ENCODE data around the gene GLT6D1. TPM values are rescaled to one million over a fixed set of nuclear protein-coding genes. Genes with fewer than 3 reads are reported as not detected.
A peak's percentile ranks its signal among the peaks of the same experiment; 100 is the strongest.

The GLT6D1 gene
- total RNA-seq, 1 experiment from 2014 or later, result not detected

- no peaks in the 10 kb centered on the region for H3K27me3 ChIP-seq (ENCODE audit: control insufficient read depth, insufficient read depth, low read length)
- no peaks in the 10 kb centered on the region for H3K9me3 ChIP-seq (ENCODE audit: control insufficient read depth, insufficient read depth, low read depth, low read length)
- no peaks in the 10 kb centered on the region for H3K36me3 ChIP-seq (ENCODE audit: control insufficient read depth, insufficient read depth, low read length)
- H3K4me1 ChIP-seq (ENCODE audit: control insufficient read depth, insufficient read depth, low read length), result no peaks in the 10 kb centered on the region
- ChIA-PET POLR2A (no interaction called here), CTCF (no interaction called here)
- peak; percentile 30; the same call in 1 of the 2 replicates for ATAC-seq
- no peak overlapping the region for H3K4me3 ChIP-seq (ENCODE audit: low read depth in 2 of 2, low read length in 2 of 2)
- H3K27ac ChIP-seq (ENCODE audit: low read length), result no peak overlapping the region
- in situ Hi-C loops (cut with HindIII; ENCODE audit: low pct_unique_long_range_greater_than_20kb, low sequenced_read_pairs), result no loop called here
- DNase-seq (ENCODE audit: low read depth, low spot score), result no peak
- no TSS peak for BruUV-seq (replicated peaks)
- TF ChIP-seq, protein P1, sequence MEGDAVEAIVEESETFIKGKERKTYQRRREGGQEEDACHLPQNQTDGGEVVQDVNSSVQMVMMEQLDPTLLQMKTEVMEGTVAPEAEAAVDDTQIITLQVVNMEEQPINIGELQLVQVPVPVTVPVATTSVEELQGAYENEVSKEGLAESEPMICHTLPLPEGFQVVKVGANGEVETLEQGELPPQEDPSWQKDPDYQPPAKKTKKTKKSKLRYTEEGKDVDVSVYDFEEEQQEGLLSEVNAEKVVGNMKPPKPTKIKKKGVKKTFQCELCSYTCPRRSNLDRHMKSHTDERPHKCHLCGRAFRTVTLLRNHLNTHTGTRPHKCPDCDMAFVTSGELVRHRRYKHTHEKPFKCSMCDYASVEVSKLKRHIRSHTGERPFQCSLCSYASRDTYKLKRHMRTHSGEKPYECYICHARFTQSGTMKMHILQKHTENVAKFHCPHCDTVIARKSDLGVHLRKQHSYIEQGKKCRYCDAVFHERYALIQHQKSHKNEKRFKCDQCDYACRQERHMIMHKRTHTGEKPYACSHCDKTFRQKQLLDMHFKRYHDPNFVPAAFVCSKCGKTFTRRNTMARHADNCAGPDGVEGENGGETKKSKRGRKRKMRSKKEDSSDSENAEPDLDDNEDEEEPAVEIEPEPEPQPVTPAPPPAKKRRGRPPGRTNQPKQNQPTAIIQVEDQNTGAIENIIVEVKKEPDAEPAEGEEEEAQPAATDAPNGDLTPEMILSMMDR (IDR thresholded peaks at IDR 0.05), result no peak
- TF ChIP-seq SIN3A (IDR thresholded peaks at IDR 0.05; ENCODE audit: borderline replicate concordance, insufficient read depth, low read depth, low read length) (no peak), POLR2AphosphoS5 (IDR thresholded peaks at IDR 0.05; ENCODE audit: low read depth, low read length) (no peak), TCF7L2 (IDR thresholded peaks at IDR 0.05; ENCODE audit: low read depth, low read length) (no peak), REST (IDR thresholded peaks at IDR 0.05; ENCODE audit: insufficient read depth in 1 of 2, low read depth in 2 of 2, low read length in 1 of 2) (no peak)
- intact Hi-C loops (cut with micrococcal nuclease; ENCODE audit: unreplicated experiment), result no loop called here
These were observed 32.3 kb upstream of the GLT6D1 start for GRCh38 chr9:135671591-135672041.

DNA sequence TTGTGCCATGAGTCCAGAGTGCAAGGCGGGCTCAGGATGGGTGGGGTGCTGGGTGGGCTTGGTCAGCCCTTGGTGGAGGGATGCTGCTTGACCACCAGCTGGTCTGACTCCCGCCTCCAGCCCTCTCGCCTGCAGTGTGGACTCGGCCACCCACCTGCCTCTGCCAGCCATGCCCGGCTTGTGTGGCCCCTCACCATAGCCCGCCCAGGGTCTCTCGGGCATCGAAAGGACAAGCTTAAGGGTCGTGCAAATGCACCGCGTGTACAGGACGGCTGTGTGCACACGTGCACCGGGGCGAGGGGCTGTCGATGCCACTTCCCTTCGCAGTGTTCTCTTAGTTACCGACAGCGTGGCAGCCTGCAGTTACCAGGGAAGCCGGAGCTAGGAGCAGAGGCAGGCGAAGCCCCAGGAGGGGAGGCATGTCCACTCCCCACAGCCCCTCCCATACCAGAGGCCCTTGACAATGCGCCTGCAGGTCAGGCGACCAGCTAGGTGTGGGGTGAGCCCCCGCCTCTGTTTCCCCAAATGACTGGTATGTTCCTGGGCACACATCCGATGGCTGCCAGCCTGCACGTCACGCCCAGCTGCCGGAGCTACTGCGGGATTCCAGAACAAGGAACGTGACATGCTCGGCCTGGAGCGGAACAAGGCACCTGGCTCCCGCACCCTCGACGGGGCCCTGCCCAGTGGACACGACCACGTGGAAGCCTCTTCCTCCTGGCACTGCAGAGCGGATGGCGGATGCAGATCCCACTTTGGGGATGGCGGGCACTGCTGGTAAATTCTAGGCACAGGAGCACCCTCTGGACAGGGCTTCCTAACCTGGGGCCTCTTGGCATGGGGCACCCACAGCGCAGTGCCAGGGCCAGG, 31.6 kb upstream of the GLT6D1 start:
- Histone ChIP-seq H3K4me1 (ENCODE audit: control insufficient read depth, insufficient read depth, low read length) (no peaks in the 10 kb centered on the region), H3K4me3 (ENCODE audit: low read depth in 2 of 2, low read length in 2 of 2) (no peak overlapping the region), H3K27me3 (ENCODE audit: control insufficient read depth, insufficient read depth, low read length) (no peaks in the 10 kb centered on the region), H3K9me3 (ENCODE audit: control insufficient read depth, insufficient read depth, low read depth, low read length) (no peaks in the 10 kb centered on the region), H3K36me3 (ENCODE audit: control insufficient read depth, insufficient read depth, low read length) (no peaks in the 10 kb centered on the region), H3K27ac (ENCODE audit: low read length) (no peak overlapping the region)
- intact Hi-C loops (cut with micrococcal nuclease; ENCODE audit: unreplicated experiment), result no loop called here
- CTCF ChIA-PET, result no interaction called here
- POLR2A ChIA-PET, result no interaction called here
- in situ Hi-C loops (cut with HindIII; ENCODE audit: low pct_unique_long_range_greater_than_20kb, low sequenced_read_pairs), result no loop called here
- no peak for TF ChIP-seq REST (IDR thresholded peaks at IDR 0.05; ENCODE audit: insufficient read depth in 1 of 2, low read depth in 2 of 2, low read length in 1 of 2)
- TF ChIP-seq, protein P1 (IDR thresholded peaks at IDR 0.05), result no peak
- TF ChIP-seq SIN3A (IDR thresholded peaks at IDR 0.05; ENCODE audit: borderline replicate concordance, insufficient read depth, low read depth, low read length), result no peak
- no peak for TF ChIP-seq POLR2AphosphoS5 (IDR thresholded peaks at IDR 0.05; ENCODE audit: low read depth, low read length)
- TF ChIP-seq TCF7L2 (IDR thresholded peaks at IDR 0.05; ENCODE audit: low read depth, low read length), result no peak
- BruUV-seq (replicated peaks), result no TSS peak
- DNase-seq (ENCODE audit: low read depth, low spot score), result no peak
- no peak for ATAC-seq
